HG03521 (cell line): ENCODE data around the gene TRA2B.

Source experiments
- ATAC-seq: cut with Tn5 transposase; IDR thresholded peaks from one replicate; pipeline ENCODE4 v1.9.1; 2021; ENCODE audit warnings: mild to moderate bottlenecking, moderate library complexity; ENCODE audit not compliant: unreplicated experiment

TRA2B gene

GRCh38 chr3:185954366-185954723 is 16.5 kb upstream of the TRA2B start:
- no peak for ATAC-seq

GRCh38 chr3:185950728-185951127 is 12.9 kb upstream of the TRA2B start:
- ATAC-seq, result no peak

- ATAC-seq, result no peak
Measured at GRCh38 chr3:185949515-185949914, 11.7 kb upstream of the TRA2B start.

- no peak for ATAC-seq
Measured at GRCh38 chr3:185948292-185948691, 10.5 kb upstream of the TRA2B start.

- peak; percentile 9 for ATAC-seq
Measured at GRCh38 chr3:185943760-185944106, 5.9 kb upstream of the TRA2B start.

DNA sequence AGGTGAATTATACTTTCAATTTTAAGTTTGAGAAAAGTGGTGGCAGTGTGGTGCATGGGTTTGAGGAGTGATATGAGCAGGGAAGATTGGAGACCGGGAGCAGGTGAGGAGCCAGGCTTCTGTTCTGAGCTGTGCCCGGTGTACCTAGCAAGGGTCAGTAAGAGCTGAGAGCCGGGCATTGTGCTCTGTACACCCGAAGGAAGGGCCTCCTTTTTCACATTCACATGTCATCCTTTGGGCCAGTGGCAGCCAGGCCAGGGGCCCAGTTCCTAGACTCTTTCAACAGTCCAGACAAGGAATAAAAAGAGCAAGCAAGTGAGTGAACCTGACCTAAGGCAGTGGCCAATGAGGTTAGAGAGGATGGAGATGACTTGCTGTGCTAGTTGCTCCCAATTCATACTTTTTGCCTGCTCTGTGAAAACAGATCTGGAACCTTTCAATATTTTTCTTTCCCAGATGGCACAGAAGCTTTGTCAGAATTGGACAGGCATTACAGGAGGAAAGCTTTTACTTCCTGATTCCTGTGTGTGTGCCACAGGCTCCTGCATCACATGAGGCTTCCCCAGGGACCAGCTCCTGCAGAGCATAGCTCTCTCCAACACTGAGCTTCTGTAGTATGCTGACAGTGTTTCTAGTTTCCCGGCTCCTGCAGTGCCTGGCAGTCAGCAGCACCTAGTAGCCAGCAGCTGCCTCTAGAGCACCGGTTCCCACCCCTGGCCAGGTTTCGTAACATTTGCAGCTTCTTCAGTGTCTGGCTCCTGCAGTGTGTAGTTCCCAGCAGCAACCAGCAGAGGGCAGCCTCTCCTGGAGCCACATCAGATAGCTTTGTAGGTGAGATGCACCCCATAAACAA is 5.3 kb upstream of the TRA2B start:
- peak; percentile 84 for ATAC-seq

DNA sequence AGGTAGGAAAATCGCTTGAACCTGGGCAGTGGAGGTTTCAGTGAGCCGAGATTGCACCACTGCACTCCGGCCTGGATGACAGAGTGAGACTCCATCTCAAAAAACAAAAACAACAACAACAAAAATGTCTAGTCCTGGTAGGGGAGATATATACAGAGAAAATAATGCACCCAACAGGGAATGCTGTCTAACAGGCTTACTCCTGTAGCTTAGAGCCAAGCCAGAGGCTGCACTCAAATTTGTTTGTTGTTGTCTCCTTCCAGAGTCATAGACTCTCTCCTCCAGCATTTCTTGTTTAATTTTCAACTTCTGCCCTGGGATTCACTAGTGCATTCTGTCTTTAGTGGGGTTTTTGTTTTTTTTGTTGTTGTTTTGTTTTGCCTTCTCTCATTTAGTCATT is 4.6 kb upstream of the TRA2B start:
- no peak for ATAC-seq

DNA sequence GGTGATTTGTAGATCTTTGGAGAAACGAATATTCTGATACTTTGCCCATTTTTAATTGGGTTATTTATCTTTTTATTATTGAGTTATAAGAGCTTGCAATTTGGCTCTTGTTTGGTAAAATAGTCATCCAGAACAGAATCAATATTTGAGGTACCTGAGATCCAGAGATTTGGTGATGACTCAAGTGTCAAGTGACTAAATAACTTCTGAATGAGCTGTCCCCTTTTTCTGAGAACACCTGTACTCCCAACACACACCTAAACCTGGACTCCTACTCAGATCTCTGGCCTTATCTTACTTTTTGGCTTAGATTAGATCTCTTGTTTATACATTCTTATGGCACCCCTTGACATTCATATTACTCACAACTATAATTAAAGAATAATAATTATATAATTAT is 3.1 kb upstream of the TRA2B start:
- no peak for ATAC-seq

- ATAC-seq, result no peak
Measured at GRCh38 chr3:185939721-185940120, 1.9 kb upstream of the TRA2B start.

- peak; percentile 30 for ATAC-seq
Measured at GRCh38 chr3:185936814-185937688, 763 bp downstream of the TRA2B start.

DNA sequence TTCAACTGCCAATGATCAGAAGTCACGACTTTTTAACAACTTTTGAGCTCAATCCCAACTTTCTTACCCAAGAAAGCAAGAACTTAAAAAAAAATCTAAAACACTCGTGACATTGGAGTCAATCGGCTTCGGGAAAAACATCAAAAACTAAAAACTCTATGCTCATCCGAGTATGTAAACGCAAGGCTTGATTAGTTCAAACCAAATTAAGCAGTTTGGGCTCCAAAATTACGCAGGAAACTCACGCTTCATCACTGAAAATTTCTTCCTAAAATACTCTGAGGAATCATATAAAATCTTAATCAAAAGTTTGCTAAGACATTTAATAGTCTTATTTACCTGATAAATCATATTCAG is 1.6 kb downstream of the TRA2B start:
- no peak for ATAC-seq

GRCh38 chr3:185935465-185936272 is 2.1 kb downstream of the TRA2B start:
- no peak for ATAC-seq

DNA sequence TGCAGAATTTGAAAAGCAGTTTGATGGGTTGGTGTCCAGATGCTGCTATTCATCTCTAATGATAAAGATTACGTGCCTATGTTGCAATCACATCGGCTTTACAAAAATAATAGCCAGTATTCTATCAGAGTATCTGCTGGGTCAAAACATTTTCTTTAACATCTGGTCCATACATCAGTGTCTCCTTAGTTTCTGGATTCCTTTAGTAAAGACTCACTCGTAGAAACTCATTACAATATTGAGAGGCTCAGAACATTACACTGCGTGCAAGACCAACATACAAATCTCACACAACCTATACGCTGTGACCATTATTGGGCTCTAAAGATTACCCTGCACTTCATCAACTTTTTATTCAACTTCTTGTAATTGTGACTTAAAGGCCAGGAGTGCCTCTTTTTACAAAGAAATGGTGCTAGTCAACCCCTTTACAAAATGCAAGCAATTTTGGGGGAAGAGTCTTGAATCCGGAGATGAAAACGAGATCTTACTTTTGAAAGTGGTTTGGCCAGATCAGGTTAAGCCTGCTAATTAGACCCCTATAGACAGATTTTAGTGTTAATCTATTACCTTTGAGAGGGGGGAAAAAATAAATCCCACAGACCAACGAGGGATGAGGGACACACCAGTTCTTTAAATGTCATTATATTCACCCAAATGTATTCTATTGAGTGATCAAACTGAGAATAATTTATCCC is 2.9 kb downstream of the TRA2B start:
- ATAC-seq, result no peak

DNA sequence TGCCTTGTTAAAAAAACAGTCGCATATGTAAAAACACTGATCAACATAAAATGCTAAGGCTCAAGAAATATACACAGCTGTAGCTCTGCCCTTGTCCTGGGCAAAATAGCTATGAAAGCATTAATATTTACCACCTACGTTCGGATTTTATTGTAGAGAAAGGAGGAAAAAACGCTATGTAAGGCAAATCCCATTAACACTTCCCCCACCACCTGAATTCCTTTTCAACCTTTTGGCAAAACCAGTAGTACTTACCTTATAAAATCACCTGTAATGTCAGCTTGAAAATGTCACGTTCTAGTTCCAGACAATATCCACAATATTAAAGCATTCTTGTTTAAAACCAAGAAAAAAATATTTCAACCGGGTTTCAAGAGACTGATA is 3.6 kb downstream of the TRA2B start:
- no peak for ATAC-seq

GRCh38 chr3:185933374-185934173 is 4.2 kb downstream of the TRA2B start:
- ATAC-seq, result no peak

- no peak for ATAC-seq
Measured at GRCh38 chr3:185931777-185932612, 5.8 kb downstream of the TRA2B start.

GRCh38 chr3:185930393-185931107 is 7.3 kb downstream of the TRA2B start:
- no peak for ATAC-seq
